Measurements from ENCODE around the gene DNAJB1. TPM values are rescaled to one million over a fixed set of nuclear protein-coding genes. Genes with fewer than 3 reads are reported as not detected.
"Not testable (repeated sequence)": the region's sequence is repeated elsewhere in the genome, so short reads cannot be mapped to it uniquely, and the experiment has no call there.

DNAJB1 gene
- polyA plus RNA-seq (ENCODE audit: insufficient read length in 3 of 3) = 100 to 1,000 TPM in 1 of 3 donors, 10 to 100 TPM in 2; 97.2 to 119 (median 99.3) TPM

GRCh38 chr19:14517840-14518505 is at the start of gene DNAJB1:
Gene DNAJB1 (minus strand): TSS chr19:14518397. CDS start chr19:14518349, 48 bp downstream.
- peak in 1 of 3 donors; percentile 30 for DNase-seq (ENCODE audit: low read depth in 3 of 3, low spot score in 2 of 3)

- no peak for DNase-seq (ENCODE audit: low read depth in 3 of 3, low spot score in 2 of 3)
These were observed 48.9 kb upstream of the DNAJB1 start for GRCh38 chr19:14567079-14567478.

- DNase-seq (ENCODE audit: low read depth in 3 of 3, low spot score in 2 of 3) = no peak
These were observed 48.5 kb upstream of the DNAJB1 start for GRCh38 chr19:14566712-14567077.

GRCh38 chr19:14565765-14566711 is 47.8 kb upstream of the DNAJB1 start:
- DNase-seq (ENCODE audit: low read depth in 3 of 3, low spot score in 2 of 3) = no peak

GRCh38 chr19:14565298-14565679 is 47.1 kb upstream of the DNAJB1 start:
- DNase-seq (ENCODE audit: low read depth in 3 of 3, low spot score in 2 of 3) = no peak

GRCh38 chr19:14564652-14565297 is 46.6 kb upstream of the DNAJB1 start:
- not testable (repeated sequence) for DNase-seq (ENCODE audit: low read depth in 3 of 3, low spot score in 2 of 3)

- DNase-seq (ENCODE audit: low read depth in 3 of 3, low spot score in 2 of 3) = no peak
These were observed 45.9 kb upstream of the DNAJB1 start for GRCh38 chr19:14563989-14564651.

GRCh38 chr19:14563590-14563926 is 45.4 kb upstream of the DNAJB1 start:
- no peak for DNase-seq (ENCODE audit: low read depth in 3 of 3, low spot score in 2 of 3)

GRCh38 chr19:14562660-14563589 is 44.7 kb upstream of the DNAJB1 start:
- no peak for DNase-seq (ENCODE audit: low read depth in 3 of 3, low spot score in 2 of 3)

- no peak for DNase-seq (ENCODE audit: low read depth in 3 of 3, low spot score in 2 of 3)
These were observed 43.7 kb upstream of the DNAJB1 start for GRCh38 chr19:14561847-14562351.

GRCh38 chr19:14561249-14561648 is 43.1 kb upstream of the DNAJB1 start:
- no peak for DNase-seq (ENCODE audit: low read depth in 3 of 3, low spot score in 2 of 3)

GRCh38 chr19:14560776-14561108 is 42.5 kb upstream of the DNAJB1 start:
- no peak for DNase-seq (ENCODE audit: low read depth in 3 of 3, low spot score in 2 of 3)

GRCh38 chr19:14559916-14560775 is 41.9 kb upstream of the DNAJB1 start:
- no peak for DNase-seq (ENCODE audit: low read depth in 3 of 3, low spot score in 2 of 3)

- DNase-seq (ENCODE audit: low read depth in 3 of 3, low spot score in 2 of 3) = no peak
These were observed 40.3 kb upstream of the DNAJB1 start for GRCh38 chr19:14558370-14559066.

GRCh38 chr19:14556662-14557188 is 38.5 kb upstream of the DNAJB1 start:
- no peak for DNase-seq (ENCODE audit: low read depth in 3 of 3, low spot score in 2 of 3)

- no peak for DNase-seq (ENCODE audit: low read depth in 3 of 3, low spot score in 2 of 3)
These were observed 37.9 kb upstream of the DNAJB1 start for GRCh38 chr19:14555918-14556661.

- DNase-seq (ENCODE audit: low read depth in 3 of 3, low spot score in 2 of 3) = no peak
These were observed 36.2 kb upstream of the DNAJB1 start for GRCh38 chr19:14554382-14554812.

All from right renal cortex interstitium (tissue), 3 donors.